GM19035 (cell line): ENCODE results near the gene SENP5.
A peak's percentile ranks its signal among the peaks of the same experiment; 100 is the strongest.

Source experiments
- ATAC-seq: cut with Tn5 transposase; IDR thresholded peaks from one replicate; pipeline ENCODE4 v1.9.1; 2021; ENCODE audit not compliant: unreplicated experiment

The SENP5 gene

DNA sequence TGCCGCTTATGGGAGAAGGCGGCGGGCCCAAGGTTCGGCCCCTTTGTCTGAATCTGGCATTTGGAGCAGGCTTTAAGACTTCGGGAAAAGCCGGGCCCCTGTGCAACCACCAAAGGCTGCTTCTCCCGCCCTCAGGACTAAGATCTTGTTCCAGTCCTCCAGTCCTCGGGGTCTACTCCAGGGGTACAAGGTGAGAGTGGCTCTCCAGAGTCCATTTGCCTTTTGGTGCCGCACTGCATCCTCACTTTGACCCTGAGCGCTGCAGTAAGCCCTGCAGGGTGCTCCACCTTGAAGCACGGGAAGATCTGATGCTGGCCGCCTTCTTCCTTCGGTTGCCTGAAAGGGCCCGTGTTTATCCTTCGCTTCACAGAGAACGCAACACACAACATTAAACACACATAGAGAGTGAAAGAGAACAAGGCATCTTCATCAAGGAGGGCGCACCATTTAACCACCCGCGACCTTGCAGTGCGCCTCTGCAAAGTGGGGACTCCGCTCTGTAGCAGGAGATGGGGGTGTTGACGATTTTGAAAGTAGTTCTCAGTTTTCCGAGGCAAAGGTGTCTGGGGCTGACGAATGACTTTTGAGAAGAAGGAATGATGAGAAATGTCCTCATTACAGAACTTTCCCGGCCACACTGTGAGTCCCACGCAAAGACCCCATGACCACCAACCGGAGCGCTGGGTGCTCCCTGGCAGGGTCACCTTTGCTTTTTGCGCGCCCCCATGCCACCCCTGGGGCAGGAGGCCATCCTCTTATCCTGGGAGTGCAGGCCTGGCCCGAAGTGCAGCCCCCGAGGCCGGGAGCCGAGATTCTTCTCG, 99.9 kb downstream of the SENP5 start:
- ATAC-seq, result no peak

DNA sequence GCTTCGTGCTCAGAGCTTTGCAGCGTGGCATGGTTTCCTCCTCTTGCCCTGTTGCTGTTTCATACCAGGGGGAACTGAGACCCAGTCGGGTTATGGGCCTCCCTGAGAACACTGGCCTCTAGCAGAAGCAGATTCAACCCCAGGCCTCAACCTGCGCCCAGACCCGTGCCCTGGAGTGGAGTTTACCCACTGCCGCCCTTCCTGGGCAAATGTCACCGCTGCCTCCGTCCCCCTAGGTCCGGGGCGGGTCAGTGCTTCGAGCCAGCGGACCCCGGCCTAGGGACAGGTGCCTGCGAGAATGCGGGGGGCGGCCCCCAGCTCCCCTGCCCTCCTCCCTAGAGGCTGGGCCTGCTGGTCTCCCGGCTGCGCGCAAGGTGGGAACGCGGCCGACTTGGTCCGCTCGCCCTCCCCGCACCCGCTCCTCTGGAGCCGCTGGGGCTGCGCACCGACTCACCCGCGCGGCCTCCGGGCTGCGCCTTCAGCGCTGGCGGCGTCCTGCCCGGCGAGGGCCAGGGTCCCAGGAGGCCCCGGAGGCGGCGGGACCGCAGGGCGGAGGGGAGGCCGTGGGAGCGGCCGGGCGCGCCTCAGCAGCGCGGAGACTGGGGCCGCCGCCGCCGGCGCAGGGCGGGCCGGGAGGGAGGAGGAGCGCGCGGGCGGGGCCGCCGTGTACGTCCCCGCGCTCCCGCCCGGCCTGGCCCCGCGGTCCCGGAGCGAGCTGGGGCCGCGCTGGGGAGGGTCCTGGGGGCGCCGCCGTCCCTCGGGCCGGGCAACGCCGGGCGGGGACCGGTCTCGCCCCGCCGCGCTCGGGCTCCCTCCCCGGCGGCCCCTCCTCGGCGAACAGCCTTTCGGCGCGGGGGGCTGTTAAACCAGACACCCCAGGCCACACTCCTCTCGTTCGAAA, 100.8 kb downstream of the SENP5 start, which contains the start of gene PIGZ:
TSS of gene PIGZ (minus strand) at position 601 of the 901 bp plus-strand sequence. CDS start 16,802 bp downstream, outside the sequence.
- ATAC-seq, result peak; percentile 61

DNA sequence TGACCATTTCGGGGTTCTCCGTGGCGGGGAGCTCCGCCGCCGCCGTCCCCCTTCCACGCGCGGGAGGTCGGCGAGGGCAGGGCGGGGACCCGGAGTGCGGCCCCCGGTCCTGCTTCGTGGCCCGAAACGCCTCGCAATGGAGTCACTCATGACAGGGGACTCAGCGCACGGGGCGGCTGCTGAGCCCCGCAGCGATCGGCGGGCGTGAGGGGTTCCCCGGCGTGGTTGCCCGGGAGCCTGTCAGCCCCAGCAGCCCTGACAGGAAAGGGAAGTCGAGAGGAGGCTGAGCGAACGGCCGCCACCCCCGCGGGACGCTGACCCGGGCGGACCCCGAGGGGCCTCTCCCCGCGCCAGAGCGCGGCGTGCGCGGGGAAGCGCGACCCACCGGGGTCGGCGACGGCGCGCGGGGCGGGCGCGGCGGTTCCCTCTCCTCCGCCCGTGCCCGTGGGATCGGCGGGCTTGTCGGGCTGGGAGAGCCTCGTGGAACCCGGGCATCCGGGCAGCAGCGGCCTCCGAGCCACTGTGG, 101.5 kb downstream of the SENP5 start:
- ATAC-seq, result peak; percentile 54

DNA sequence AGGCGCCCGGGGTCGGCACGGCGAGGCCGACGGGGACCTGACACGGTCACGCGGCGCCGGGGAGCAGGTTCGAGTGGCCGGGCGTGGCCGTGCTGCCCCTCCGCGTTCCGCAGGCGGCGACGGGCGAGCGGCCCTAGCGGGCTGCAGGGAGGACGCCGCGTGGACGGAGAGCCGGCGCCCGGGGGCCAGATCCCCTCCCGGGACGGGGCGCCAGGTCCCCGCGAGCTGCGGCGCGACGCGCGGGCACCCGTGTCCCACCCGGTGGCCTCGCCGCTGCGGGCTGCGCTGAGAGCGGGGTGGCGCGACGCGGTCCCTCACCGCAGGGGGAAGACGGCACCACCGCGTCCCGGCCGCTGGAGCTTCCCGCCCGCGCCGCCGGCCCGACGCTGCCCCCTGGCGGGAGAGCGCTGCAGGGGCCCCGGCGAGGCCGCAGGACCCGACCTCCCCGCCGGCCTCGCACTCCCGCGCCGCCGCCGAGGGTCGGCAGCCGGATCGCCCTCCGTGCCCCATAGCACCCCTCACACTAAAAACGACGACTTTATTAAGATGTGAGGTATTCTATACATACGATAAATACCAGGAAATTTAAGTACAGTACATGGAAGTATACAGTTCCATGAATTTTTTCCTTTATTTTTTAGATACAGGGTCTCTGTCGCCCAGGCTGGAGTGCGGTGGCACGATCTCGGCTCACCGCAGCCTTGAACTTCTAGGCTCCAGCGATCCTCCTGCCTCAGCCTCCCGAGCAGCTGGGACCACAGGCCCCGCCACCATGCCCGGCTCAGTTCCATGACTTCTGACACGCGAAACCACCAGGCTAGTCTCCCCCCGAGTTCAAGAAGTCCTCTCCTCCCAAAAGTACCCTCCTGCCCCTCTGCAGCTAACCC, 102.2 kb downstream of the SENP5 start:
- ATAC-seq, result peak; percentile 63

DNA sequence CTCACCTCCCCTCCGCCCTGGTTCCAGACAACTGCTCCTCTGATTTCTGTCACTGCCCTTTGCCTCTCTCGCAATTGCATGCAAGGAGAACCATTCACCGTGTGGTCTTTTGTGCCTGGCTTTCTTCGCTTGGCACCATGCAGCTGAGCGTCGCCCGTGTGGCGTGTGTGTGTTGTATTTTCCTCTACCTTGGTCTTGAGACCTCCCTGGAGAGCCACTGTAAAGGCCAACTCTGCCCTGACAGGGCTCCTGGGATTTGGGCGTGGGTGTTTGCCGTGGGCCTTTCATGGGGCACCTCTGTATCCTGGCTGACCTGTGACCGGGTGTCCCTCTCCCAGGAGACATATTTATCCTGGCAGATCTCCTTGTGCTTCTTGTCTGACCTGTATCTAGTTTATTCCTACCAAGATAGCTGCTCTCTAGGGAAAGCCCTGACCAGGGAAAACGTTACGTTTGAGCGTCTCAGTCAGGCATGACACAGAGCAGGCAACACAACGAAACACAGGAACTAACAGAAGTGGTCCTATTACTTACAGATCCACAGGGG, 102.9 kb downstream of the SENP5 start:
- no peak for ATAC-seq

DNA sequence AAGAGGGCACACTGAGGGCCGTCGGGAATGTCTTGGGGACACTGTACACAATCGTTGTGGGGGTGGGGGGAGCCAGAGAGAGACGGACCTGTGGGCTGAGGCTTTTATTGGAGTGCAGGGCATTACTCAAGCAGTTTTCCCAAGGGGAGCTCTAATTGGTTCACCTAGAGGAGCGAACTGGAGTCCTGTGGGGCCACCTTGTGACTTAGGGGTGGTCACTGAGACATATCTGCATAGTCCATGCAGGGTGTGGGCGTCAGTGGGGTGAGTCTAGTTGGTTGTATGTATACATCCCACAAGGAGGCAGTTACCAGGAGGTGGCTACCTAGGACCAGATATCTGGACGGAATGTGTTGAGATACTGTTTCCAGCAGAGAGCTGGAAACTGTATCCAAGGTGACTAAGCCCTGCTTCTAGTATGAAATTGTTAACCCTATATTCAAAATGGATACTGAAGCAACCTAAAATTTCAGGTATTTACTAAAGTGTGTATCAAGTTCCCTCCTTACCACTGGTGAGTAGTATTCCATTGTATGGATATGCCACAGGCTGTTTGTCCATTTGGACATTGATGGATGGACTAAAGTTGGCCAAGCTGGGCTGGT, 103.5 kb downstream of the SENP5 start:
- ATAC-seq, result no peak

DNA sequence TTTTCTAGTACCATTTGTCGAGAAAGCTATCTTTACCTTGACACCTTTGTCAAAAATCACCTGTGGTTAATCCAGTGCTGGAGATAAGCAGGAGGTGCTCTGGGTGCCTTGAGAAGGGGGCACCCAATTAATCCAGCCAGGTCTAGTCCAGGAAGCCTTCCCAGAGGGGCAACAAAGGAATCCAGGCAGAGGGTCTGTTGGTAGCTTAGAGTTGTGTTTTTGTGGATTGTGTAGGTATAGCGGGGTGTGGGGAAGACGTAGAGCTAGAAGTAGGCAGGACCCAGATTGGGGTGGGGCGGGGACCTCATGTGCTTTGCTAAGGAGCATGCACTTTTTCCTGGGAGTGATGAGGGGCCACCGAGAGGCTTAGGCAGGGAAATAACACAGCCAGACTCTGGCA, 106.9 kb downstream of the SENP5 start:
- ATAC-seq, result no peak

DNA sequence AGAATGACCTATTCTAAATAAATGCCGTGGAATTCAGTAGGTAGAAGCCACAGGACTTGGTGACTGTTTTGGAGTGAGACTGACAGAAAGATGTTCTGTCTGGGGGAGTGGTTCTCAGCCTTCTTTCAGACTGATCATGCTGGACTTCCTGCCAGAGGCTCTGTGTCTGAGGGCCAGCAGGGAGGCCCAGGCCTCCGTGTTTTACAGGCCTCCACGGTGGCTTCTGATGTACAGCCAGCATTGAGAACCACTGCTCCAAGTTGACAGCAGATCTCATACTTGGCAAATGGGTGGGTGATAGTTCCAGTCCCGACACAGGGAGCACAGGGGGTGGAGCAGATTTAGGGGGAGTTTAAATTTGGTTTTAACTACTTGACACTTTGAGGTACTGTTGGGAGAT, 107.6 kb downstream of the SENP5 start:
- no peak for ATAC-seq

DNA sequence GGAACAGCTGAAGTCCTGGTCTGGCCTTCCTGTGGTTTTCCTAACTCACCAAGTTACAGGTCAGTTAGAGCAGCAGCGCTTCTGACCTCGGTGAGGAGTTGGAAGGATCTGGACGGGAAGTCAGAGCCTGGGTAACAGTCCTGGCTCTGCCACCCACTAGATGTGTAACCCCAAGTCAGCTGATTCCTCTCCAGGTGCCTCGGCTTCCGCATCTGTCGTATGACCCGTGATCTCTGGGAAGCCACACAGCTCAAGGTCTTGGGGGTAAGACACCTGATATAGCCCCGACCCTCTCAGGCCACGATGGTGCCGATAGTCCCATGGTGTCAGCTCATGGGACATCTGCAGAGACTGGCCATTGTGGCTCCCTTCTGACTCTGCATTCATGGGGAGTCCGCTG, 109.2 kb downstream of the SENP5 start:
- no peak for ATAC-seq

DNA sequence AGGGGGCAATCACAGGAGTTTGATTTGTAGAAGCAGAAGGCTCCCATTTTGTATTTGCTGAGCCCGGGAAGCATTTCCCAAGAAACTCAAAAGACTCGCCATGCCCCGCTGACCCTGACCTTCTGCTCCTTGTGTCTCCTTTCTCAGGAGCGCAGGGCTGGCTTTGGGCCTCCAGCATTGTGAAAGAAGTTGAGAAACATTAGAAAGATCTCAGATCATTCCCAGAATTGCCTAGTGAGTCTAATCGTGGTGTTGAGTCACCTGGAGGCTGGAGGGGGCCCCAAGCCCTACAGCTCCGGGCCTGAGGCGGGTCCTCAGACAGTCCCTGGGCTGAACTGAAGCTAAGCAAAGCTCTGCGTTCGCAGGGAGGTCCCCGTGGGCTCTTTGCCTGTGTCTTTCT, 111.8 kb downstream of the SENP5 start:
- no peak for ATAC-seq

DNA sequence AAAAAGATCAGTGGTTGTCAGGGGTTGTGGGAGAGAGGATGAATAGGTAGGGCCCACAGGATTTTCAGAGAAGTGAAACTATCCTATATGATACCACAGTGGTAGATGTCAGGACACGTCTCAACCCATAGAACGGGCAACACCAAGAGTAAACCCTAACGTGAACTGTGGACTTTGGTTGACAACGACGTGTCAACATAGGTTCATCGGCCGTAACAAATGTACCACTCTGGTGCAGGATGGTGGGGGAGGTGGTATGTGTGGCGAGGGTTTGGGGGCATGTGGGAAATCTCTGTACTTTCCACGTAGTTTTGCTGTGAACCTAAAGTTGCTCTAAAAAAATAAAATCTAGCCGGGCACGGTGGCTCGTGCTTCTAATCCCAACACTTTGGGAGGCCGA, 113.9 kb downstream of the SENP5 start:
- ATAC-seq, result no peak

DNA sequence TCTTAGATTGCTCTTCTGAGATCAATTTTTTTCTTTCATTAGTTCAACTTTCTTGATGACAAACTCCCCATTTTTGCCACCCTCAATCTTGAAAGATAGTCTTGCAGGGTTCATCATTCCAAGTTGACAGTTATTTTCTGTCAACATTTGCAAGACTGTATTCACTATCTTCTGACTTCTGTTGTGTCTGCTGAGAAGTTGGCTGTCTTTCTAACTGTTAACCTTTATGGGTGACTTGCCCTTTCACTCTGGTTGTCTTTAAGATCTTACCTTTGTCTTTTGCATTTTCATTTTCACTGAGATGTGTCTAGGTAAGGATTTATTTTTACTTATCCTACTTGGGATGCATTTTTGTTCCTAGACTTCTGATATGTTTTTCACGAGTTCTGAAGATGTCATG, 115.5 kb downstream of the SENP5 start:
- no peak for ATAC-seq
